PC-3 (cell line): ENCODE data around the gene PIM1. TPM values are rescaled to one million over a fixed set of nuclear protein-coding genes. Genes with fewer than 3 reads are reported as not detected.
A peak's percentile ranks its signal among the peaks of the same experiment; 100 is the strongest.

Source experiments
- ATAC-seq: fragments of 200-7000 bp; cut with Tn5 transposase; 2 replicates; pipeline ENCODE4 v1.9.1; 2020; ENCODE audit warnings: mild to moderate bottlenecking, moderate library complexity
- BruUV-seq: library from RNA; stranded (reverse); fragments of 400-500 nt; replicated peaks from 2 replicates; lab custom pipeline; 2021; lab: Mats Ljungman, UMichigan
- CTCF ChIA-PET: fragments of 300-600 bp; sonication (Branson Sonifier 250); formaldehyde crosslinking; loops from one replicate; lab custom pipeline; 2022; ENCODE audit warnings: antibody characterized with exemption; lab: Charles Lee
- POLR2A ChIA-PET: fragments of 300-600 bp; sonication (Branson Sonifier 250); formaldehyde crosslinking; loops from one replicate; lab custom pipeline; 2022; ENCODE audit warnings: antibody characterized with exemption; ENCODE audit not compliant: unreplicated experiment; lab: Charles Lee
- DNase-seq: peaks from one replicate; pipeline ENCODE4 v3.0.0-alpha.2; 2015
- H2AFZ ChIP-seq: fragments of 300-600 bp; sonication (generic); 2 replicates; pipeline ENCODE4 v1.6.0; 2016; ENCODE audit warnings: antibody characterized with exemption, low read length
- H3F3A ChIP-seq: fragments of 300-600 bp; sonication (generic); one replicate; pipeline ENCODE4 v1.6.0; 2017; ENCODE audit warnings: antibody characterized with exemption, low read length, control low read depth, mild to moderate bottlenecking; ENCODE audit not compliant: unreplicated experiment
- H3K27ac ChIP-seq: fragments of 300-600 bp; sonication (generic); 2 replicates; pipeline ENCODE4 v1.5.1; 2016; ENCODE audit warnings: mild to moderate bottlenecking, low read length
- H3K27me3 ChIP-seq: fragments of 300-600 bp; sonication (generic); 2 replicates; pipeline ENCODE4 v1.6.1; 2016; ENCODE audit warnings: low read length, mixed read lengths
- H3K36me3 ChIP-seq: fragments of 300-600 bp; sonication (generic); 2 replicates; pipeline ENCODE4 v1.6.1; 2016; ENCODE audit warnings: low read depth, mixed run types, low read length, mixed read lengths
- H3K4me1 ChIP-seq: fragments of 300-600 bp; sonication (generic); 2 replicates; pipeline ENCODE4 v1.5.1; 2016; ENCODE audit warnings: low read length; ENCODE audit not compliant: insufficient read depth
- H3K4me2 ChIP-seq: fragments of 300-600 bp; sonication (generic); 2 replicates; pipeline ENCODE4 v1.6.0; 2016; ENCODE audit warnings: low read length
- H3K4me3 ChIP-seq: fragments of 300-600 bp; sonication (generic); 2 replicates; pipeline ENCODE4 v1.5.1; 2016; ENCODE audit warnings: mild to moderate bottlenecking, low read length, mixed read lengths
- H3K79me2 ChIP-seq: fragments of 300-600 bp; sonication (generic); 2 replicates; pipeline ENCODE4 v1.6.1; 2017; ENCODE audit warnings: low read length, mixed read lengths
- H3K9ac ChIP-seq: fragments of 300-600 bp; sonication (generic); 2 replicates; pipeline ENCODE4 v1.6.0; 2016; ENCODE audit warnings: mild to moderate bottlenecking, low read length
- H3K9me2 ChIP-seq: fragments of 300-600 bp; sonication (generic); replicated peaks from 2 replicates; pipeline ENCODE4 v1.6.1; 2016; ENCODE audit warnings: mixed run types, low read length, mixed read lengths
- H3K9me3 ChIP-seq: fragments of 300-600 bp; sonication (generic); 2 replicates; pipeline ENCODE4 v1.6.1; 2016; ENCODE audit warnings: low read length, mixed read lengths
- H4K20me1 ChIP-seq: fragments of 300-600 bp; sonication (generic); 2 replicates; pipeline ENCODE4 v1.6.1; 2016; ENCODE audit warnings: low read length, mixed read lengths
- EZH2 ChIP-seq: fragments of 300-600 bp; sonication (generic); IDR thresholded peaks from one replicate; pipeline ENCODE4 v1.6.1; 2017; ENCODE audit warnings: antibody characterized with exemption, mild to moderate bottlenecking, low read length; ENCODE audit not compliant: unreplicated experiment
- EZH2phosphoT487 ChIP-seq: fragments of 300-600 bp; sonication (generic); IDR thresholded peaks from 2 replicates; pipeline ENCODE4 v1.6.1; 2018; ENCODE audit warnings: mild to moderate bottlenecking, antibody characterized with exemption, low read length, borderline replicate concordance
- intact Hi-C: fragments of 100-400 bp; cut with micrococcal nuclease; formaldehyde crosslinking; loops from 2 replicates; pipeline ENCODE4 v1.9.0; 2023
- total RNA-seq: library from RNA; depleted of rRNA; stranded (reverse); fragments of >200 nt; gene quantifications from 2 replicates; pipeline ENCODE4 v1.2.3, GENCODE V29; 2014
- TF ChIP-seq, protein P1 (sequence below): fragments of 300-600 bp; sonication (generic); conservative IDR thresholded peaks from 2 replicates; pipeline ENCODE4 v1.5.1; 2017; ENCODE audit warnings: antibody characterized with exemption, low read depth, mild to moderate bottlenecking, low read length

PIM1 gene
- total RNA-seq, 1 experiment from 2014 or later, result 74.1 TPM

DNA sequence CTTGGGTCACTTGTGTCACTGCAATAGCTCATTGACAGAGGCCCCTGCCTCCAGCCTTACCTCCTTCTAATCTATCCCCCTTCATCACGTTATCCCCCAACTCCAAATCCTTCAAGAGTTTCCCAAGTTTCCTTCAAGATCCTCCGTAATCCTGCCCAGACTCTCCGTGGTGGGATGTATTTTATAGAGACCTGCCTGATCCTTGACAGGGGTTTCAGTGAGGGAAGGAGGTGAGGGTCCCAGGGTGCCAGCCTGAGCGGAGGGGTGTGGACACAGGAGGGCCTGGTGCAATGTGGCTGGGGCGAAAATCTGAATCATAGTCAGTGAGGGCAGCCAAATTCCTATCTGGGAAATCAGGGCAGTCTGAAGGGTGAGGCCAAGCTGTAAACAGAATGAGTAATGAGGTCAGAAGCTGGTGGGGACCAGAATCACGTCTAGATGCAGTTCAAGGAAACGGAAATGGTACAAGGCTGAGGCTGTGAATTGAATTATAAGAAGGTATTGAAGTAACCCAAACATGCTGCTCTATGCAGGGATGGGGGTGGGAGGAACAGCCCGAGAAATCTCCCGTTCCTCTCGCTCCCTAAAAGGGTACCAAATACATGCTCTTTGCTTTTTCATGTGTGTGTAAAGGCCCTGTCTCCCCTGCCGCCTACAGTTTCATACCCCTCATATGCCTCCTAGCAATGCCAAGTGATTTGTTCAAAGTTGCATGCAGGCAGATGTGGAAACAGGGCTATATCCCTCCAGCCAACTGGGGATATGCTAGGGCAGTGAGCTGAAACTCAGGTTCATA lies 35.4 kb upstream of the PIM1 start:
- H3F3A ChIP-seq, result peaks cover 3% of the 10 kb centered on the region
- no peaks in the 10 kb centered on the region for H3K79me2 ChIP-seq
- H3K27ac ChIP-seq, result peak overlapping the region; percentile 99
- peak overlapping the region; percentile 49; the same call in 1 of the 2 replicates for H3K4me3 ChIP-seq
- CTCF ChIA-PET, result interaction anchor here (0.6 kb wide), 1 partner anchor 31 kb away, joined by 3 read pairs; no protein-coding TSS in a partner anchor
- DNase-seq (peak; percentile 97), ATAC-seq (peak; percentile 75)
- no peaks in the 10 kb centered on the region for H3K9me2 ChIP-seq
- peak overlapping the region; percentile 88 for H3K4me2 ChIP-seq
- H4K20me1 ChIP-seq, result no peaks in the 10 kb centered on the region
- BruUV-seq, result TSS peak; percentile 26
- no peaks in the 10 kb centered on the region for H3K9me3 ChIP-seq
- peaks cover 78% of the 10 kb centered on the region for H3K4me1 ChIP-seq
- H2AFZ ChIP-seq, result peak overlapping the region; percentile 51; the same call in 1 of the 2 replicates
- peak overlapping the region; percentile 97 for H3K9ac ChIP-seq
- intact Hi-C loops, result loop anchor here (1.0 kb wide), 3 partner anchors 30 to 75 kb away; no protein-coding TSS in a partner anchor
- H3K36me3 ChIP-seq, result no peaks in the 10 kb centered on the region
- TF ChIP-seq EZH2phosphoT487, result no peak
- TF ChIP-seq, protein P1, sequence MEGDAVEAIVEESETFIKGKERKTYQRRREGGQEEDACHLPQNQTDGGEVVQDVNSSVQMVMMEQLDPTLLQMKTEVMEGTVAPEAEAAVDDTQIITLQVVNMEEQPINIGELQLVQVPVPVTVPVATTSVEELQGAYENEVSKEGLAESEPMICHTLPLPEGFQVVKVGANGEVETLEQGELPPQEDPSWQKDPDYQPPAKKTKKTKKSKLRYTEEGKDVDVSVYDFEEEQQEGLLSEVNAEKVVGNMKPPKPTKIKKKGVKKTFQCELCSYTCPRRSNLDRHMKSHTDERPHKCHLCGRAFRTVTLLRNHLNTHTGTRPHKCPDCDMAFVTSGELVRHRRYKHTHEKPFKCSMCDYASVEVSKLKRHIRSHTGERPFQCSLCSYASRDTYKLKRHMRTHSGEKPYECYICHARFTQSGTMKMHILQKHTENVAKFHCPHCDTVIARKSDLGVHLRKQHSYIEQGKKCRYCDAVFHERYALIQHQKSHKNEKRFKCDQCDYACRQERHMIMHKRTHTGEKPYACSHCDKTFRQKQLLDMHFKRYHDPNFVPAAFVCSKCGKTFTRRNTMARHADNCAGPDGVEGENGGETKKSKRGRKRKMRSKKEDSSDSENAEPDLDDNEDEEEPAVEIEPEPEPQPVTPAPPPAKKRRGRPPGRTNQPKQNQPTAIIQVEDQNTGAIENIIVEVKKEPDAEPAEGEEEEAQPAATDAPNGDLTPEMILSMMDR, result no peak
- no peaks in the 10 kb centered on the region for H3K27me3 ChIP-seq
- POLR2A ChIA-PET, result interaction anchor here (0.6 kb wide), 1 partner anchor 537 kb away, joined by 3 read pairs; no protein-coding TSS in a partner anchor

DNA sequence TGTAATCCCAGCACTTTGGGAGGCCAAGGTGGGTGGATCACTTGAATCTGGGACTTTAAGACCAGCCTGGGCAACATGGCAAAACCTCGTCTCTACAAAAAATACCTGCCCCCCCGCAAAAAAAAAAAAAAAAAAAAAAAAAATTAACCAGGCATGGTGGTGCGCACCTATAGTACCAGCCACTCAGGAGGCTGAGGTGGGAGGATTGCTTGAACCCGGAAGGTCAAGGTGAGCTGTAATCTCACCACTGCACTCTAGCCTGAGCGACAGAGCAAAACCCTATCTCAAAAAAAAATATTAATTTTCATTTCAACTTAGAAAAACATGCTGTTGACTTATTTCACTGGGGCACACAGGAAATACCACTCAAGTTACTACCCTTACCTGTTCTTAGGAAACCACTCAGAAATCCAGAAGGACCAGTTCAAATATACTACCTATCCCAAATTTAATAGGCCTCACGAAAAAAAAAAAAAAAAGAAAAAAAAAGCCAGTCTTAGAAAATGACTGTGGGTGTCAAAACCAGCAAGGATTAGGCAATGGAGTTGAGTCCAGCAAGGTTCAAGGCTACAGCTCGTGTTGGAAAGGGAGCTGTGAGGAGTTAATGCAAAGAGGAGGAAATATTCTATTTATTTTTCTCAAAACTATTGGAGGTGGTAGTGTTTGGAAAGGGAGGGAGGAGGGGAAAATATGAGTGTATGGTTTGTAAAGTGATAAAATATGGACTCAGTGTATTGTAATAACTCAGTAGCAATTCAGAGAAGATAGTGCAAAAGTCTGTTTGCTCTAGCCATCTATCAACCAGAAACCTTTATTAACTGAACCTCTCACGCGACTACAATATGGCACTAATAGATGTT lies 33.9 kb upstream of the PIM1 start:
- ChIA-PET CTCF (interaction anchor here (1.0 kb wide), 1 partner anchor 80 kb away, joined by 3 read pairs; no protein-coding TSS in a partner anchor), POLR2A (interaction anchor here (0.6 to 0.7 kb wide), 5 partner anchors 10 to 907 kb away, joined by 3 to 23 read pairs (median 7); no protein-coding TSS in a partner anchor)
- Histone ChIP-seq H3F3A (peaks cover 3% of the 10 kb centered on the region), H4K20me1 (no peaks in the 10 kb centered on the region), H3K36me3 (no peaks in the 10 kb centered on the region), H3K9ac (peak overlapping the region; percentile 82), H3K27ac (peak overlapping the region; percentile 99), H2AFZ (no peak overlapping the region), H3K4me3 (peak overlapping the region; percentile 6; the same call in 1 of the 2 replicates), H3K79me2 (no peaks in the 10 kb centered on the region), H3K27me3 (no peaks in the 10 kb centered on the region), H3K4me1 (peaks cover 66% of the 10 kb centered on the region), H3K9me3 (no peaks in the 10 kb centered on the region), H3K9me2 (no peaks in the 10 kb centered on the region), H3K4me2 (peak overlapping the region; percentile 88)
- intact Hi-C loops, result no loop called here
- TSS peak; percentile 9 for BruUV-seq
- ATAC-seq (no peak), DNase-seq (peak; percentile 78)
- TF ChIP-seq EZH2 (no peak), EZH2phosphoT487 (no peak)
- TF ChIP-seq, protein P1, result no peak
